ENCODE data around the gene ANAPC16.
"Not testable (repeated sequence)": the region's sequence is repeated elsewhere in the genome, so short reads cannot be mapped to it uniquely, and the experiment has no call there.

The ANAPC16 gene

GRCh38 chr10:72243822-72244437, 28.1 kb downstream of the ANAPC16 start:
- no peak overlapping the region for H3K9ac ChIP-seq (ENCODE audit: low read depth, low read length)
- H3K9me3 ChIP-seq (ENCODE audit: control insufficient read depth, insufficient read depth, low read length): no peaks in the 10 kb centered on the region
- H3K36me3 ChIP-seq (ENCODE audit: insufficient read depth, low read length): no peaks in the 10 kb centered on the region
- peaks cover 27% of the 10 kb centered on the region for H3K4me1 ChIP-seq (ENCODE audit: insufficient read depth, low read length)

- H3K9ac ChIP-seq (ENCODE audit: low read depth, low read length): no peak overlapping the region
- H3K4me1 ChIP-seq (ENCODE audit: insufficient read depth, low read length): peaks cover 29% of the 10 kb centered on the region
- no peaks in the 10 kb centered on the region for H3K9me3 ChIP-seq (ENCODE audit: control insufficient read depth, insufficient read depth, low read length)
- H3K36me3 ChIP-seq (ENCODE audit: insufficient read depth, low read length): no peaks in the 10 kb centered on the region
These were observed 28.8 kb downstream of the ANAPC16 start for GRCh38 chr10:72244573-72245038.

GRCh38 chr10:72245949-72246525, 30.2 kb downstream of the ANAPC16 start:
- no peaks in the 10 kb centered on the region for H3K9me3 ChIP-seq (ENCODE audit: control insufficient read depth, insufficient read depth, low read length)
- no peaks in the 10 kb centered on the region for H3K36me3 ChIP-seq (ENCODE audit: insufficient read depth, low read length)
- H3K4me1 ChIP-seq (ENCODE audit: insufficient read depth, low read length): peaks cover 29% of the 10 kb centered on the region
- H3K9ac ChIP-seq (ENCODE audit: low read depth, low read length): no peak overlapping the region

- H3K4me1 ChIP-seq (ENCODE audit: insufficient read depth, low read length): peaks cover 24% of the 10 kb centered on the region
- peak overlapping the region; percentile 21 for H3K9ac ChIP-seq (ENCODE audit: low read depth, low read length)
- no peaks in the 10 kb centered on the region for H3K36me3 ChIP-seq (ENCODE audit: insufficient read depth, low read length)
- no peaks in the 10 kb centered on the region for H3K9me3 ChIP-seq (ENCODE audit: control insufficient read depth, insufficient read depth, low read length)
These were observed 32.8 kb downstream of the ANAPC16 start for GRCh38 chr10:72248468-72249151.

- H3K9me3 ChIP-seq (ENCODE audit: control insufficient read depth, insufficient read depth, low read length); H3K36me3 ChIP-seq (ENCODE audit: insufficient read depth, low read length): not testable (repeated sequence)
- H3K9ac ChIP-seq (ENCODE audit: low read depth, low read length): 0 out of 2 replicates have a peak overlapping the region, but pooled peaks have one; percentile 21
- H3K4me1 ChIP-seq (ENCODE audit: insufficient read depth, low read length): peaks cover 24% of the 10 kb centered on the region
These were observed 33.5 kb downstream of the ANAPC16 start for GRCh38 chr10:72249176-72249862.

- peaks cover 35% of the 10 kb centered on the region for H3K4me1 ChIP-seq (ENCODE audit: insufficient read depth, low read length)
- no peaks in the 10 kb centered on the region for H3K9me3 ChIP-seq (ENCODE audit: control insufficient read depth, insufficient read depth, low read length)
- no peak overlapping the region for H3K9ac ChIP-seq (ENCODE audit: low read depth, low read length)
- H3K36me3 ChIP-seq (ENCODE audit: insufficient read depth, low read length): no peaks in the 10 kb centered on the region
These were observed 34.9 kb downstream of the ANAPC16 start for GRCh38 chr10:72250666-72251065.

- H3K9me3 ChIP-seq (ENCODE audit: control insufficient read depth, insufficient read depth, low read length): no peaks in the 10 kb centered on the region
- peaks cover 30% of the 10 kb centered on the region for H3K4me1 ChIP-seq (ENCODE audit: insufficient read depth, low read length)
- H3K36me3 ChIP-seq (ENCODE audit: insufficient read depth, low read length): no peaks in the 10 kb centered on the region
- no peak overlapping the region for H3K9ac ChIP-seq (ENCODE audit: low read depth, low read length)
These were observed 35.8 kb downstream of the ANAPC16 start for GRCh38 chr10:72251635-72252034.

GRCh38 chr10:72252972-72253371, 37.2 kb downstream of the ANAPC16 start:
- Histone ChIP-seq H3K4me1 (ENCODE audit: insufficient read depth, low read length) (peaks cover 21% of the 10 kb centered on the region), H3K9me3 (ENCODE audit: control insufficient read depth, insufficient read depth, low read length) (no peaks in the 10 kb centered on the region), H3K9ac (ENCODE audit: low read depth, low read length) (no peak overlapping the region), H3K36me3 (ENCODE audit: insufficient read depth, low read length) (no peaks in the 10 kb centered on the region)

- Histone ChIP-seq H3K9ac (ENCODE audit: low read depth, low read length) (no peak overlapping the region), H3K36me3 (ENCODE audit: insufficient read depth, low read length) (no peaks in the 10 kb centered on the region), H3K4me1 (ENCODE audit: insufficient read depth, low read length) (peaks cover 17% of the 10 kb centered on the region), H3K9me3 (ENCODE audit: control insufficient read depth, insufficient read depth, low read length) (no peaks in the 10 kb centered on the region)
These were observed 37.8 kb downstream of the ANAPC16 start for GRCh38 chr10:72253578-72253977.

- Histone ChIP-seq H3K9me3 (ENCODE audit: control insufficient read depth, insufficient read depth, low read length) (no peaks in the 10 kb centered on the region), H3K9ac (ENCODE audit: low read depth, low read length) (0 out of 2 replicates have a peak overlapping the region, but pooled peaks have one; percentile 33), H3K4me1 (ENCODE audit: insufficient read depth, low read length) (peaks cover 26% of the 10 kb centered on the region), H3K36me3 (ENCODE audit: insufficient read depth, low read length) (no peaks in the 10 kb centered on the region)
These were observed 39.2 kb downstream of the ANAPC16 start for GRCh38 chr10:72254813-72255568.

- H3K36me3 ChIP-seq (ENCODE audit: insufficient read depth, low read length): no peaks in the 10 kb centered on the region
- no peak overlapping the region for H3K9ac ChIP-seq (ENCODE audit: low read depth, low read length)
- peaks cover 32% of the 10 kb centered on the region for H3K4me1 ChIP-seq (ENCODE audit: insufficient read depth, low read length)
- no peaks in the 10 kb centered on the region for H3K9me3 ChIP-seq (ENCODE audit: control insufficient read depth, insufficient read depth, low read length)
These were observed 40.3 kb downstream of the ANAPC16 start for GRCh38 chr10:72255977-72256729.

- Histone ChIP-seq H3K9me3 (ENCODE audit: control insufficient read depth, insufficient read depth, low read length) (no peaks in the 10 kb centered on the region), H3K36me3 (ENCODE audit: insufficient read depth, low read length) (no peaks in the 10 kb centered on the region), H3K4me1 (ENCODE audit: insufficient read depth, low read length) (peaks cover 36% of the 10 kb centered on the region), H3K9ac (ENCODE audit: low read depth, low read length) (no peak overlapping the region)
These were observed 41.5 kb downstream of the ANAPC16 start for GRCh38 chr10:72257051-72257892.

GRCh38 chr10:72258617-72259016, 42.8 kb downstream of the ANAPC16 start:
- Histone ChIP-seq H3K36me3 (ENCODE audit: insufficient read depth, low read length) (no peaks in the 10 kb centered on the region), H3K9ac (ENCODE audit: low read depth, low read length) (no peak overlapping the region), H3K9me3 (ENCODE audit: control insufficient read depth, insufficient read depth, low read length) (no peaks in the 10 kb centered on the region), H3K4me1 (ENCODE audit: insufficient read depth, low read length) (peaks cover 39% of the 10 kb centered on the region)
